Activated naive CD4-positive, alpha-beta T cell treated with Interleukin-2 at 50 U/mL for 16 hours (primary cell): ENCODE results near the gene FILIP1.
A peak's percentile ranks its signal among the peaks of the same experiment; 100 is the strongest.

ENCODE experiments used
- DNase-seq: peaks from one replicate; pipeline ENCODE4 v3.0.0-alpha.2; 2020

Gene FILIP1

GRCh38 chr6:75249837-75250236 is 243.8 kb downstream of the FILIP1 start:
- DNase-seq: no peak

DNA sequence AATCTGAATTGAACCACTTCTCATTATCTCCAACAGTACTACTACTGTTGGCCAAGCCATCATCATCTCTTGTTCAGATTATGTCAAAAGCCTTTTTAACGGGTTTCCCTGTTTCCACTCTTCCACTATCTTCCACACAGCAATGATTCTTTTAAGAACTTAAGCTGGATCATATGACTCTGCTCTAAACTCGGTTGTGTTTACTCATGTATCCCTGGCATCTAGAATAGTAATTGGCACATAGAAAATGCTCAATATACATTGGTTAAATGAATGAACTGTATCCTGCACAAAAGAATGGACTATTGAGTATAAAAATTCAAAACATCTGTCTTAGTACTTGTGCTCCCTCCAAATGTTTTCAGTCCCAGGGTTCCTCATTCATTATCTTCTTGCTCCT is 247.2 kb downstream of the FILIP1 start:
- DNase-seq: no peak

DNA sequence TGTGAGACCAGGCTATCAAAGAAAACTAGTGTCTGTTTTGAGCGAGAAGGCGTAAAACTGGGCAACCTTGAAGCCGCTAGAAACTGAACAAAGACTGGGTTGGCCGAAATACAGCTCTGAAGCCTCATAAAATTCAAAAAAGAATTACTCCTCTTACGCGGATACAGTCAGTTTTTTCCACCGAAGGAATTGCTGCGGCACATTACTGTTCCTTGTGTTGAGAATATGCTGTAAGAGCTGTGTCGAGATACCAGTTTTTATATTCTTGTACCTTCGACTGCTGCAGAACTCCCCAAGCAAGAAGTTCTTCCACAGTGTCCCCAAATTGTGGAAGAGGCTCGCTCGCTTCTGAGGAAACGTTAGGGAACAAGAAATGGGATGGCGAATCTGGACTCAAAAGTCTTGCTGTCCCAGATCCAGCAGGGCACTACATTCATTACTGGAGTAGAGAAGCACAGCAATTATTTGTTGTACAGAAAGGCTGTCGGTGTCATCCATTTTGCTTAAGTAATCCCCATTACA is 249.5 kb downstream of the FILIP1 start:
- DNase-seq: no peak

DNA sequence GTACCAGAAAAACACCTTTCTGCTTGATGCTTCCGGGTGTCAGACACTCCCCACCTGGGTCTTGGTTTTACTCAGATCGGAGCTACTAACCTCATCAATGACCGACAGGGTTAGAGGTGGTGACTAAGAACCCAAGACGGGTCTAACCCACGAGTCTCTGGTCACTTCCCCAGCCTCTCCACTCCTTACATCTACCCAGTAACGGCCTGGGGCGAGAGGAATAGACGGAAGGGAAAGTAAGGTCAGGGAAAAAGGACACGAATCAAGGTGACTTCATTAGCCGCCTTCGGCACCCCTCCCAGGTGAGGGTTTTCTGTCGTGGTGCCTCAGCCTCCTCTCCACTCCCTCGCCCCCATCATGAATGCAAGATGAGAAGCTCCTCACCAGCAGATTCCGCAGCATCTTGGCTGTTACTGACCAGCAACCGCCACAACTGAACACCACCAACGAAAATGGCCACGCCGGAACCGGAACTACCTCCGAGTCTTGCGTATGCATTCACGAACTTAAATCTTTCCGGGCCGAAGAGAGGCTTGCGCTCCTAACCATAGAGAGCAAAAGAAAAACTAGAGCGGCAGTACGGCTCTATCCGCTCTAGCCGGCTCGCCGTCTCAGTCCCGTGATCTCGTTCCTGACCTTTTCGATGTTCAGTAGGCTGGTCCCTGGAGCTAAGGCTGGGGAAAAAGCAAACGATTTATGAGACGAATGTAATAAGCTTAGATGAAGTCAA is 250.1 kb downstream of the FILIP1 start, which contains the start of gene COX7A2:
COX7A2 (minus strand) TSS at position 469 of the 730 bp plus-strand sequence; CDS start at position 402, 67 bp downstream.
- peak; percentile 87 for DNase-seq
